KMS-11 (cell line): ENCODE measurements around the gene PLXNA4.

ENCODE experiments used
- H2AFZ ChIP-seq: fragments of 200-600 bp; sonication (generic); 2 replicates; pipeline ENCODE4 v1.6.1; 2016; ENCODE audit warnings: antibody characterized with exemption, mixed run types, low read depth
- H3K27ac ChIP-seq: fragments of 200-600 bp; sonication (generic); 2 replicates; pipeline ENCODE4 v1.6.1; 2016; ENCODE audit warnings: mild to moderate bottlenecking, mixed run types
- H3K27me3 ChIP-seq: fragments of 200-600 bp; sonication (generic); 2 replicates; pipeline ENCODE4 v1.6.1; 2017; ENCODE audit warnings: mild to moderate bottlenecking, low read depth, mixed run types, moderate library complexity; ENCODE audit not compliant: insufficient read depth
- H3K36me3 ChIP-seq: fragments of 200-600 bp; sonication (generic); 2 replicates; pipeline ENCODE4 v1.6.1; 2017; ENCODE audit warnings: mild to moderate bottlenecking, mixed run types; ENCODE audit not compliant: insufficient read depth
- H3K4me1 ChIP-seq: fragments of 200-600 bp; sonication (generic); 2 replicates; pipeline ENCODE4 v1.6.1; 2016; ENCODE audit warnings: mild to moderate bottlenecking, low read depth, mixed run types; ENCODE audit not compliant: poor library complexity, severe bottlenecking
- H3K4me2 ChIP-seq: fragments of 200-600 bp; sonication (generic); 2 replicates; pipeline ENCODE4 v1.7.0; 2016; ENCODE audit warnings: mild to moderate bottlenecking, mixed run types
- H3K4me3 ChIP-seq: fragments of 200-600 bp; sonication (generic); IDR thresholded peaks from 2 replicates; pipeline ENCODE4 v1.6.1; 2017; ENCODE audit warnings: low read depth, low read length, mixed read lengths; ENCODE audit not compliant: insufficient read depth
- H3K79me2 ChIP-seq: fragments of 200-600 bp; sonication (generic); 2 replicates; pipeline ENCODE4 v1.6.1; 2016; ENCODE audit warnings: low read depth, mixed run types; ENCODE audit not compliant: insufficient read depth
- H3K9ac ChIP-seq: fragments of 200-600 bp; sonication (generic); 2 replicates; pipeline ENCODE4 v1.6.1; 2016; ENCODE audit warnings: mild to moderate bottlenecking, mixed run types
- H4K20me1 ChIP-seq: fragments of 200-600 bp; sonication (generic); 2 replicates; pipeline ENCODE4 v1.6.1; 2016; ENCODE audit warnings: mild to moderate bottlenecking, mixed run types; ENCODE audit not compliant: insufficient read depth
- CTCF ChIP-seq: fragments of 200-600 bp; sonication (generic); conservative IDR thresholded peaks from 2 replicates; pipeline ENCODE4 v1.6.1; 2017; ENCODE audit warnings: low read depth, mild to moderate bottlenecking, antibody characterized with exemption, low read length, moderate library complexity, mixed read lengths

The PLXNA4 gene

GRCh38 chr7:132246591-132246990, 329.7 kb downstream of the PLXNA4 start:
- no peaks in the 10 kb centered on the region for H3K79me2 ChIP-seq
- no peak overlapping the region for H3K9ac ChIP-seq
- no peak overlapping the region for H3K4me2 ChIP-seq
- no peaks in the 10 kb centered on the region for H3K4me1 ChIP-seq
- no peak overlapping the region for H3K4me3 ChIP-seq
- no peaks in the 10 kb centered on the region for H3K27me3 ChIP-seq
- H4K20me1 ChIP-seq = no peaks in the 10 kb centered on the region
- no peak for TF ChIP-seq CTCF
- H2AFZ ChIP-seq = no peak overlapping the region
- no peak overlapping the region for H3K27ac ChIP-seq
- no peaks in the 10 kb centered on the region for H3K36me3 ChIP-seq

- H3K9ac ChIP-seq = no peak overlapping the region
- H3K36me3 ChIP-seq = no peaks in the 10 kb centered on the region
- no peaks in the 10 kb centered on the region for H4K20me1 ChIP-seq
- H3K4me3 ChIP-seq = no peak overlapping the region
- no peak for TF ChIP-seq CTCF
- no peaks in the 10 kb centered on the region for H3K4me1 ChIP-seq
- no peaks in the 10 kb centered on the region for H3K27me3 ChIP-seq
- no peaks in the 10 kb centered on the region for H3K79me2 ChIP-seq
- no peak overlapping the region for H3K4me2 ChIP-seq
- H3K27ac ChIP-seq = no peak overlapping the region
- no peak overlapping the region for H2AFZ ChIP-seq
Observed at GRCh38 chr7:132245539-132245938, 330.7 kb downstream of the PLXNA4 start.

DNA sequence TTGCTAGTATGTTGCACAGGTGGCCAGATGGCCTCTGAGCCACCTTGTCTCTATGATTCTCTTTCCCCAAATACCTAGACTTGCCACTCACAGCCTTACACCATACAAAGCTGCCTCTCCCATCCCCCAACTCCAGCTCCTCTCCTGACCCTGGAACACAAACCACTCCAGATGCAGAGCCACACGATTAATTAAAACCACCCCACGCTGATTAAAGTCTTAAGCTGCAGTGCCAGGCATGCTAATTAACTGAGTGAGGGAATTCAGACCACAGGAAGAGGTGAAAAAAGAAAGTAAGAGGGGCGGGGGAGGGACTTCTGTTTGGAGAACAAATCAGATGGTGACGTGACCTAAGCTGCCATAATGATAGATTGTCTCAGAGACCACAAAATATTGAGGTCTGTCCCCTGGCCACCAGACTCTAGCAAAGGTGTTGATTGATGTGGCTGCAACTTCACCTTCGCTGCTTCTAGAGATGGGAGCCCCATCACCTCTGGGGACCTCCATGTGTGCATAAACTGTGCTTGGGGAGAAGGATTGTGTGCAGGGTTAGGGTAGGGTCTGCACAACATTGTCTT, 331.3 kb downstream of the PLXNA4 start:
- H3K27ac ChIP-seq = no peak overlapping the region
- H3K9ac ChIP-seq = no peak overlapping the region
- H3K4me1 ChIP-seq = no peaks in the 10 kb centered on the region
- H3K79me2 ChIP-seq = no peaks in the 10 kb centered on the region
- H3K36me3 ChIP-seq = no peaks in the 10 kb centered on the region
- no peak for TF ChIP-seq CTCF
- no peak overlapping the region for H2AFZ ChIP-seq
- H3K27me3 ChIP-seq = no peaks in the 10 kb centered on the region
- H3K4me3 ChIP-seq = no peak overlapping the region
- no peak overlapping the region for H3K4me2 ChIP-seq
- H4K20me1 ChIP-seq = no peaks in the 10 kb centered on the region

DNA sequence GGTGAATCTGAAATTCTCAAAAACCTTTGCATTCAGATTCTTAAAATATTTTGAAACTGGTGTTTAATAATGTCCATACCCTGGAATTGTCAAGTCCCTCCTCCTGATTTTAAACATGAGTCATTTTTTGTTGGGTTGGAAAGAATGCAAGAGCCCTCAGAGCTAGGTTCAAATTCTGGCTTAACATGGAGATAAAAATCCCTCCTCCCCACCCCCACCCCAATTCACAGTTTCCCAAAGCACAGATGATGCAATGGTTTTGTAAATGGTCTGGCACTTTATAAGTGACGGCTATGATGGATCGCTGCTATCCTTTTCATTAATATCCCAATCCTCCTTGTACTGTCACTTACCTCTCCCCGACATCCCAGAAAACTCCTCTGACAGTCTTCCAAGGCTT, 332.8 kb downstream of the PLXNA4 start:
- no peak overlapping the region for H3K4me3 ChIP-seq
- TF ChIP-seq CTCF = no peak
- no peak overlapping the region for H2AFZ ChIP-seq
- no peaks in the 10 kb centered on the region for H3K79me2 ChIP-seq
- no peak overlapping the region for H3K9ac ChIP-seq
- H3K4me1 ChIP-seq = no peaks in the 10 kb centered on the region
- no peaks in the 10 kb centered on the region for H3K36me3 ChIP-seq
- H3K27ac ChIP-seq = no peak overlapping the region
- H3K27me3 ChIP-seq = no peaks in the 10 kb centered on the region
- H3K4me2 ChIP-seq = no peak overlapping the region
- no peaks in the 10 kb centered on the region for H4K20me1 ChIP-seq

DNA sequence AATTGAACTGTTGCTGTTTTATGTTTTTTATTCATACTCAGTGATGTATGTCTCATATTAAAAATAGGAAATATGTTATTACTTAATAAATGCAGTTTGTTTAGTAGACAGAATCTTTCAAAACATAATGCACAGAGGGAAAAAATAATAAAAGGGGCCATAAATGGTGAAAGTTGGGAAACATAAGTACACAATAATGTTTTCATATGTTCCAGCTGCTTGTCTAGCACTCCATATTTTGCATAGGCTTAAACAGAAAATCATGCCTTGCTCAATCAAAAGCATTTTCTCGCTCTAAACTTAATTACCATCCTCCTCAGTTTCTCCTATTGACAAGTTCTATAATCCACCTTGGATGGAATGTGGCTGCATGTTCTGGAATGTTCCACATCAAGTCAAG, 333.2 kb downstream of the PLXNA4 start:
- Histone ChIP-seq H3K9ac (no peak overlapping the region), H3K4me2 (no peak overlapping the region), H3K4me3 (no peak overlapping the region), H2AFZ (no peak overlapping the region), H3K27ac (no peak overlapping the region), H3K27me3 (no peaks in the 10 kb centered on the region), H3K79me2 (no peaks in the 10 kb centered on the region), H3K36me3 (no peaks in the 10 kb centered on the region), H3K4me1 (no peaks in the 10 kb centered on the region), H4K20me1 (no peaks in the 10 kb centered on the region)
- no peak for TF ChIP-seq CTCF
